ENCODE measurements around the gene TRIP10. TPM values are rescaled to one million over a fixed set of nuclear protein-coding genes. Genes with fewer than 3 reads are reported as not detected.
"Not testable (repeated sequence)": the region's sequence is repeated elsewhere in the genome, so short reads cannot be mapped to it uniquely, and the experiment has no call there.

Gene TRIP10
- total RNA-seq, 1 donor from 2014 or later, result 2.9 TPM

DNA sequence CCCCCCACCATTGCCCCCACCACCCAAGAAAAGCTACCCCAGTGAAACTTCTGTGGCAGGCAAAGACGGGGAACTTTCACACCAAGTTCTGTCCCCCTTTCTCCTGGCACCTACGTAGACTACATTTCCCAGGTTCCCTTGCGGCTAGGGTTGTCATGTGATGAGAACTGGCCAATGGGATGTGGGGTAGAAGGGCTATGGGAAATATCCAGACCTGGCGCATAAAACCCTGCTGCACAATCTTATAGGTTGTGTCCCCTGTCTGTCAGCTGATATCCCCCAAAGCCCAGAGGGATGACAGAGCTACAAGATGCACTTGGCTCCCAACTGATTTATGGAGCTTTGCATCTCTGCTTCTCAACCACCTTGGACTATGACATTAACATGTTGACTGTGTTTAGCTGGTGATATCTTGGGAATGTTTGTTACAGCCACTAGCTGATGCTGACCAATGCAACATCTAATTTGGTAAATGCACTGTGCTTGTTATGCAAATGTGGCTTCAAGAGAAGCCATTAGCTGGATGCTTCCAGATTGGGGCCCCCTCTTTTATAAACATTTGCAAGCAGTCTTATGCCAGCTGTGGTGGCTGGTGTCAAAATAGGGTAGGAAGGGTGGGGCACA, 21.7 kb downstream of the TRIP10 start:
- DNase-seq (ENCODE audit: low spot score in 2 of 2) (no peak), FAIRE-seq (no peak)

DNA sequence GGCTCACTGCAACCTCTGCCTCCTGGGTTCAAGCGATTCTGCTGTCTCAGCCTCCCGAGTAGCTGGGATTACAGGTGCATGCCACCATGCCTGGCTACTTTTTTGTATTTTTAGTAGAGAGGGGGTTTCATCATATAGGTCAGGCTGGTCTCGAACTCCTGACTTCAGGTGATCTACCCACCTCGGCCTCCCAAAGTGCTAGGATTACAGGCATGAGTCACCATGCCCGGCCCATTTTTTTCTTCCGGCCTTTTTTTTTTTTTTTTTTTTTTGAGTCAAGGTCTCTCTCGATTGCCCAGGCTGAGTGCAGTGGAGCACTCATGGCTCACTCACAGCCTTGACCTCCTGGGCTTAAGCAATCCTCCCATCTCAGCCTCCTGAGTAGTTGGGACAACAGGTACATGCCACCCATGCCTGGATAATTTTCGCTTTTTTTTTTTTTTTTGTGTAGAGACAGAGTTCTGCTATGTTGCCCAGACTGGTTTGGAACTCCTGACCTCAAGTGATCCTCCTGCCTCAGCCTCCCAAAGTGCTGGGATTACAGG, 22.8 kb downstream of the TRIP10 start:
- FAIRE-seq, result not testable (repeated sequence)

DNA sequence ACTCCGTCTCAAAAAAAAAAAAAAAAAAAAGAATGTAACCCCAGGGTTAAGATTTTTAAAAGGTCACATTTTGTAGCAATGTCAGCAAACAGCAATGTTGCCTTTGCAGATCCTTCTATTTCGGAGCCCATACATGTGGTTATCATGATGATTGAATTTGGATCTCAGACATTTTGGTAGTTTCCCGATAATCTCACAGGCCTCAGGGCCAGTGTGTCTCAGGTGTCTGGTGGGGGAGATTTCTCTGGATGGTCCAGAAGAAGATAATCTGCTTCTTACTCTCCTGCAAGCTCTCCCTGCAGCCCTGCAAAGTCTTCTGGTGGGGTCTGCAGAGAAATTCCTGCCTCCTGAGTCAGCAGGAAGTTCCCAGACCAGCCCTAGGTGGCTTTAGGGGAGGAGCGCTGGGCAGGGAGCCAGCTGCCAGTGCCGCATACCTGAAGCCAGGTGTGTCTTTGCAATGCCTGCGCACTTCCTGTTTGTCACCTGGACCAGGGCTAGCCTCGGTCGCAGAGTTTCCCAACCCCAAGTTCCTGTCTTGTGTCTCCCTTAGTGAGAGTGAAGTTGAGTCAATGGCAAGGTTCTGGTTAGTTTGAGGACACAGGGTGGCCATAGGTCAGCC, 26.4 kb downstream of the TRIP10 start:
- DNase-seq (ENCODE audit: low spot score in 2 of 2), result no peak
- FAIRE-seq, result no peak

More for the DNA sequence above, 22.8 kb downstream of the TRIP10 start:
- DNase-seq (ENCODE audit: low spot score in 2 of 2), result not testable (repeated sequence)

DNA sequence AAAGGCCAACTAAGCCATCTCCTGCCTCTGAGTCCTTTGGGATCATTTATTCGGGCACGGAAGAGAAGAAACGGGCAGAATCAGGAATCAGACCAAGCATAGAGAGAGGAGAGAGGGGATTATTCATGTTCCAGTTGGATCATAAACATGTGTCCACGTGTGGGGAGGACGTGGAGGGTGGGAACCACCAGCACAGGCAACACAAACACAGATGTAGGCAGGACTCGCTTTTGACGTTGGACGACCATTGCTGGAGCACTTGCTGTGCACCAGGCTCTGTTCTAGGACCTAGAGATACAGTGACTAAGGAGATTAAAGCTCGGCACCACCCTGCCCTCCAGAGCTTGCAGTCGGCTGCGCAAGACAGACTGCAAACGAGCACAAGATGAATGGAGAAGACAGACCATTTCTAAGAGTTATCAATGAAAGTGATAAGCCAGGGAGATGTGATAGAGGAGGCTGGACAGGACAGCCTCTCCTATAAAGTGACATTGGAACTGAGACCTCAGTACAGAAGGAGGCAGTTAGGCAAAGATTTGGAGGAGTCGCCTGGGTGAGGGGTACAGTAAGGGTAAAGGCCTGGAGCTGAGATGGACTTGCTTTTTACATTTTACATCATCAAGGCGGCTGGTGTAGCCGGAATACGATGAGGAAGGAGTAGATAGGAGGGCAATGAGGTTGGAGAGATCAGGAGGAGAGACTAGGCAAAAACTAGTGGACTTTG, 27.0 kb downstream of the TRIP10 start:
- no peak for FAIRE-seq
- no peak for DNase-seq (ENCODE audit: low spot score in 2 of 2)

DNA sequence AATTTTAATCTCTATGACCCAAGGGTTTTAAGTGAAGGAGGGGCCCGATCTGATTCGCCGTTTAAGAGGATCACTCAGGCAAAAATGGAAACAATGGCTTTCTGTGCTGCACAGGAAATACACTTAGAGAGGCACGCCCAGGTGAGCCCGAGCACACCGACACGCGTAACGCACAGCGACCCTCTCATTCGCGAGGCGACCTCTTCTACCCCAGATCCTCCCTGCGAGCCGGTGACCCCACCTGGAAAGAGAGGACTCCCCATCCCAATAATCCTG, 27.5 kb downstream of the TRIP10 start:
- DNase-seq (ENCODE audit: low spot score in 2 of 2), result no peak
- no peak for FAIRE-seq

DNA sequence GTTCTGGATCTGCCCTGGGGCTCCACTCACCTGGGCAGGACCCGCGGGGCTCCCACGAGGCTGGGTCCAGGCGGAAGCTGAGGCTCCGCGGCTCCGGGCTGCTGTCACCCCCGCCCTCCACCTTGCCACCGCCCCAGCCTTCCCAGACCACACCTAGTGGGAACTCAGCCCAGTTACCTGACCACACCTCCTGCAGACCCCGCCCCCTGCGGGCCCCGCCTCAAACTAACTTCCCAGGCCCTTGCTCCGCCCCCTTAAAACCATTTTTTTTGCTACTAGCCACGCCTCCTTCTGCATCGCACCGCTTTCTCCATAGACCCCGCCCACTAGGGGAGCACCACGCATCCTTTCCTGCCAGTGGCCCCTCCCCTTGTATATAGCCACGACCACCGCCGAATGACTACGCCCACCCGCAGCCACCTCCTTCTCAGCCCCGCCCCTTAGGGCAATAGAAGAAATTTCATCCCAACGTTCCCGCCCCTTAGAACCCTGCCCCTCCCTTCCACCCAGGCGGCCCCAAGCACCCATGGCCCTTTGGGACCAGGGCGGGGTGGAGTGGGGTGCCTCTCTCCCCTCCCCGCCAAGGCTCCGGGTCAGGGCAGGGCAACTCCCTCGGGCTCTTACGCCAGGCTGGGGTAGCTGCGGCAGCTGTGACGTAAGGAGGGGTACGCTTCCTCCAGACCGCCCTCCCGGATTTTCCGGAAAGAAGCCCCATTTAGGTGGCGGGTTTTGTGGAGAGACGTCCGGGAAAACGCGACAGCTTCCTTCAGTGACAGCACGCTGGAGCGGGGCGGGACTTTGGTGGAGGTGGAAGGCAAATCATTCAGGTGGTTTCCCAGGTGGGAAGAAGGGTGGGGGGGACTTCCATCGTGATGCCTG, 28.1 kb downstream of the TRIP10 start, which contains the start of gene SH2D3A:
TSS of gene SH2D3A (minus strand) at position 79 of the 879 bp plus-strand sequence. CDS start 3,687 bp downstream, outside the sequence.
- DNase-seq (ENCODE audit: low spot score in 2 of 2) (no peak), FAIRE-seq (no peak)

DNA sequence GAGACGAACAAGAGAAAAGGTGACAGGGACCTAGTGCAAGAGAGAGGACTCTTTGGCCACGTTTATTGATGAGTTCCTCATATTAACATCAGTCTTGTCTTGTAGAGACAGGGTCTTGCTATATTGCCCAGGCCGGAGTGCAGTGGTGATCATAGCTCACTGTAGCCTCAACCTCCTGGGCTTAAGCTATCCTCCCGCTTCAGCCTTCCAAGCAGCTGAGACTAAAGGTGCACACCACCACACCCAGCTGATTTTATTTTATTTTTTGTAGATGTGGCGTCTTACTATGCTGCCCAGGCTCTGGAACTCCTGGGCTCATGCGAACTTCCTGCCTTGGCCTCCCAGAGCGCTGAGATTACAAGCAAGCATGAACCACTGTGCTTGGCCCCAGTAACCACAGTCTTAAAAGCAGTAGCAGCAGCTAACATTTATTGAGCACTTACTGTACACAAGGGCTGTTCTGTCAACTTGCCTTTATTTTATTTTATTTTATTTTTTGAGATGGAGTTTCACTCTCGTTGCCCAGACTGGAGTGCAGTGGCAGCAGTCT, 28.8 kb downstream of the TRIP10 start:
- no peak for FAIRE-seq

DNA sequence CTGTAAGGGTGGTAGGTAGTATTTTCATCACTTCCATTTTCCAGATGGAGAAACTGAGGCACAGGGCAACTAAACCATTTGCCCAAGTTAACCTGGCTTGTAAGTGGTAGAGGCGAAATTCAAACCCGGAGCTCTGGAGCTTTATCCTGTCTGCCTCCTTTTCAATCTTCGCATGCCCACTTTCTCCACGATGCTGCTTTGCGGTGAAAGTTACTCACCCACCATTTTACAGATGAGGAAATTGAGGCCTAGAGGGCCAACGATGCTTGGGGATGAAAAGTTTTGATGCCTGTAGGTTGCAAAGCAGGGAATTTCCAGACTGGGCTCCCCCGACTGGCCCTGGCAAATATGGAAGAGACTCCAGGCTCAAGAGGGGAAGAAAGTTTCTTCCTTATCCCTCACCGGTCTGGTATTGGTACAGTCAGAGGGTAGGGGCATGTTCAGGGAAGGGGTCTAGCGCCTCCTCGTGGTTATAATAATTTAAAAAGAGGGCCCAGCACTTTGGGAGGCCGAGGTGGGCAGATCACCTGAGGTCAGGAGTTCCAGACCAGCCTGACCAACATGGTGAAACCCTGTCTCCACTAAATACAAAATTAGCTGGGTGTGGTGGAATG, 29.6 kb downstream of the TRIP10 start:
- DNase-seq (ENCODE audit: low spot score in 2 of 2) (no peak), FAIRE-seq (no peak)

More for the DNA sequence above, 28.8 kb downstream of the TRIP10 start:
- DNase-seq (ENCODE audit: low spot score in 2 of 2), result no peak

DNA sequence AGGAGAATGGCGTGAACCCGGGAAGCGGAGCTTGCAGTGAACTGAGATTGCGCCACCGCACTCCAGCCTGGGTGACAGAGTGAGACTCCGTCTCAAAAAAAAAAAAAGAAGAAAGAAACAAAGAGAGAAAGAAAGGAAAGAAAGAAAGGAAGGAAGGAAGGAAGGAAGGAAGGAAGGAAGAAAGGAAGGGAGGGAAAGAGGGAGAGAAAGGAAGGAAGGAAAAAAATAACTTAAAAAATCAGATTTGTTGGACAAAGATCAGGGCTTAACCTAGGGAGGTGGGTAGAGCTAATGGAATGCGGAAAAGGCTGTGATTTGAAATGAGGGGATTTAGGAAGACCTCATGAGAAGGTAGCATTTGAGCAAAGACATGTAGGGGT, 32.2 kb downstream of the TRIP10 start:
- not testable (repeated sequence) for FAIRE-seq; DNase-seq (ENCODE audit: low spot score in 2 of 2)

DNA sequence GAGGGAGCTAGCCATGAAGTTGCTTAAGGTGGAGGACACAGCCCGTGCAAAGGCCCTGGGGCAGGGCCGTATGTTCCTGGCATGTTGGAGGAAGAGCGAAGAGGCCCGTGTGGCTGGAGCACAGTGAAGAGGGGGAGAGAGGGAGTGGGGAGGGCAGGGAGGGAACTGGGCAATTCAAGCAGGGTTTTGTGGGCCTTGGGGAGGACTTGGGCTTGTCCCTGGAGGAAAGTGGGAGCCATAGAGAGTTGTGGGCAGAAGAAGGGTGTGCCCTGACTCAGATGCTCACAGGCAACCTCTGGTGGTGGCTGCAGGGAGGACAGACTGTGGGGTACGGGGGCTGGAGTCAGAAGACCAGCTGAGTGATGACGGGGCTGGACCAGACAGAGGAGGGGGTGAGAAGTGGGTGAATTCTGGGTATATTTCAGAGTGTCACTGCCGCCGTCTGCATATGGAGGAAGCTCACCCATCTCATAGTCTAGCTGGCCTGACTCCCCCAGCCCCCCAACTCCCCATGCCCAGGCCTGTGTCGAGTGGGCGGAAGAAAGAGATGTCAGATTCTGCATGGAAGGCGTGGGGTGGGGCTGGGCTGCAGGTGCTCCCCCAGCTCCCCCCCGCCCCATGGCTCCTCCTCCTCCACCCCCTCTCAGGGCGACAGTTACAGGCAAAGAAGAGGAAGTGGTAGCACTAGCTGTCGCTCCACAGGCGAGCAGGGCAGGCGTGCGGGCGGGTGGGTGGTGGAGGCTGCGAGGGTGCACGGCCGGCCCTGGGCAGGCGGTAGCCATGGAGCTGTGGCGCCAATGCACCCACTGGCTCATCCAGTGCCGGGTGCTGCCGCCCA, 32.8 kb downstream of the TRIP10 start, which contains the start of gene VAV1:
TSS of gene VAV1 (plus strand) at position 681 of the 838 bp plus-strand sequence. CDS start at position 781, 100 bp downstream.
- no peak for FAIRE-seq
- DNase-seq (ENCODE audit: low spot score in 2 of 2), result no peak

DNA sequence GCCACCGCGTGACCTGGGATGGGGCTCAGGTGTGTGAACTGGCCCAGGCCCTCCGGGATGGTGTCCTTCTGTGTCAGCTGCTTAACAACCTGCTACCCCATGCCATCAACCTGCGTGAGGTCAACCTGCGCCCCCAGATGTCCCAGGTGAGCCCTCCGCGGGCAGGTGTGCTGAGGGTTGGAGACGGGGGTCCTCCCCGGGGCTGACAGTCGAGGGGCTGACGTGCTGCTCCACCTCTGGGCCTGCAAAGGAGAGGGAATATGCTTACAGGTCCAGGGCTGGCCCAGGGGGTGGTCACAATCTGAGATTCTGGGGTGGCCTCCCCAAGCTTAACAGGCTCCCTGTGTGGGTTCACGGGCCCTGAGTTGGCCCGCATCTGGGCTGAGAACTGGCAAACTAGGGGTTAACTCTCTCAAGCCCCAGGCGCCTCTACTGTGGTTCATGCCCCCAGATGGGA, 33.4 kb downstream of the TRIP10 start:
- DNase-seq (ENCODE audit: low spot score in 2 of 2), result no peak

DNA sequence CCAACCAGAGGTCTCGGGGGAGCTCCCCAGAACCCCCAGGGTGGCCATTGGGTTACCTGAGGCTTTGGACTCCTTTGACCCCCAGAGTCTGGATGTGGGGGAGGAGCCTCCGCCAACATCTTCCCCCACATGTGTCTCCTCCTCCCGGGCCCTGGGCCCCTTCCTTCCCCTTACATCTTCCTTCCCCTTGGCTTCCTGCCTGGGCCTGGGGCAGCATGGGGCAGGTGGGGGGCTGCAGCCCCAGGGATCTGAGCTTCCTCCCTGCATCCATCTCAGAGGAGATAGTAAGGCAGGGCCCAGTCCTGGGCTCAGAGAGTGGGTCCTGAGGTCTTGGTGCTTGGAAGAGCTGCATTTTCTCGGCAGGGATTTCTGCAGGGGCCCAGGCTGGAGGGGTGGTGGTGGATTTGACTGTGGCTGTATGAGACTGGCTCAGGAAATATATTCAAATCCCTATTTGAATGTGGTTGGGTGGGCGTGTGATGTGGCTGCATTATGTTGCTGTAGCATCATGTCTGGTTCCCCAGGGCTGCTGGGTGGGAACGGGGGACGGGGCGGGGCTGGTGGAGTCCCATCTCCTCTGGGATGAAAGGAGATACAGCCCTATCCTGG, 33.9 kb downstream of the TRIP10 start:
- DNase-seq (ENCODE audit: low spot score in 2 of 2) (no peak), FAIRE-seq (no peak)

More for the DNA sequence above, 33.4 kb downstream of the TRIP10 start:
- FAIRE-seq, result no peak

DNA sequence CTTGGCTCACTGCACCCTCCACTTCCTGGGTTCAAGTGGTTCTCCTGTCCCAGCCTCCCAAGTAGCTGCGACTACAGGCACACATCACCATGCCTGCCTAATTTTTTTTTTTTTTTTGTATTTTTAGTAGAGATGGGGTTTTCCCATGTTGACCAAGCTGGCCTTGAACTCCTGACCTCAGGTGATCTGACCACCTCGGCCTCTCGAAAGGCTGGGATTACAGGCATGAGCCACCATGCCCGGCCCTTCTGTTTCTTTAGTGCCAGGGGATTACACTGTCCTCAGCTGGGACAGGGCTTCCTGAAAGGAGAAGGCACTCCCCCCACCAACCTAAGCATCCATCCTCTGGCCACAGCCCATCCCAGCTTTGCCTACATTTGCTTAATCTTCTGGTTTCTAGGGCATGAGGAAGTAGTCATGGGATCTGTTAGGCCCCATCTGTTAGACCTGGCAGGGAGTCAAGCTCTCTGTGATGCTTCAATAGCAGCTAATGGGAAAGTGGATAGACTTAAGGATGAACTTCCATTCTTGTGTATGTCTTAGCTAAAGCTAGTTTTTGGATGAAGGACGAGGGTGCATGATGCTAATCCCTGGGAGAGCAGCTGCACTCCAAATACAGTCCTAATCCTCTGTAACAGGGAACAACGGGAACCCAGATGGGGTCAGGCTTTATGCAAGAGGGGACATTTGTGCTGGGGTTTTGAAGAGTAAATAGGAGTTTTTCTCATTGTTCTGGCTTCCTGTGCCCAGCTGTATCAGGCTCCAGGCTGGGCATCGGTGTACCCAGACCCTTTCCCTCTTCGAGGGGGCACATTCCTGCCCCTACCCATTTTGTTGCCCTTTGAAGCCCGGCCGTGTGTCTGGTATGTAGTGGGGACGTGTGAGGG, 35.6 kb downstream of the TRIP10 start:
- no peak for FAIRE-seq
- DNase-seq (ENCODE audit: low spot score in 2 of 2), result no peak

DNA sequence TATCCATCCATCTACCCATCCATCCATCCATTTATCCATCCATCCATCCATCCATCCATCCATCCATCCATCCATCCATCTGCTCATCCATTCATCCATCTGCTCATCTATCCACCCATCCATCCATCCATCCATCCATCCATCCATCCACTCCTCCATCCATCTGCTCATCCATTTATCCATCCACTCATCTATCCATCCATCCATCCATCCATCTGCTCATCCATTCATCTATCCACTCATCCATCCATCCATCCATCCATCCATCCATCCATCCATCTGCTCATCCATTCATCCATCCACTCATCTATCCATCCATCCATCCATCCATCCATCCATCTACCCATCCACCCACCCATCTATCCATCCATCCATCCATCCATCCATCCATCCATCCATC, 36.6 kb downstream of the TRIP10 start:
- not testable (repeated sequence) for FAIRE-seq

DNA sequence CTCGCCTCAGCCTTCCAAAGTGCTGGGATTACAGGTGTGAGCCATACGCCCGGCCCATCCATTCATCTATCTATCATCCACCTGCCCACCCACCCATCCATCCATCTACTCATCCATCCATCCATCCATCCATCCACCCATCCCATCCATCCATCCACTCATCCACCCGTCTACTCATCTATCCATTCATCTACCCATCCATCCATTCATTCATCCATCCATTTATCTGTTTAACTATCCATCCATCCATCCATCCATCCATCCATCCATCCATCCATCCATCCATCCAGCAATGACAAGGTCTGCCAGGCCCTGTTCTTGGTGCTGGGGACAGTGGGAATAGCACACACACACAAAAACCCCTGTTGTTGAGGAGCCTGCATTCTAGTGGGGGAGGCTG, 37.5 kb downstream of the TRIP10 start:
- DNase-seq (ENCODE audit: low spot score in 2 of 2) (no peak), FAIRE-seq (no peak)

More for the DNA sequence above, 36.6 kb downstream of the TRIP10 start:
- not testable (repeated sequence) for DNase-seq (ENCODE audit: low spot score in 2 of 2)

DNA sequence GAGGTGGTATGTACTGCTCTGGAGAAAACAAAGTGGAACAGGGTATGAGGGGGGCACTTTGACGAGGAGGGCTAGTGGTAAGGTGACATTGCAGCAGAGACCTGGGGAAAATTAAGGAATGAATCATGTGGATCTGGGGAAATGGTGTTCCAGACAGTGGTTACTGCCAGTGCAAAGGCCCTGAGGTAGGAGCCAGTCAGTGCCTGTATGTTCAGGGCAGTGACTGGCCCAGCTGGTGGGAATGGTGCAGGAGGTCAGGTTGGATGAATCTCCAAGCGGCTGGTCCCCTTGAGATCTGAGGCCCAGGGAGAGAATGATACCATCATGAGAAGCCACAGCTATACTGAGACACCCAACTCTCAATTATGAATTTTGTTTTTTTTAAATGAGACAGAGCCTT, 38.0 kb downstream of the TRIP10 start:
- DNase-seq (ENCODE audit: low spot score in 2 of 2), result no peak
- FAIRE-seq, result no peak

DNA sequence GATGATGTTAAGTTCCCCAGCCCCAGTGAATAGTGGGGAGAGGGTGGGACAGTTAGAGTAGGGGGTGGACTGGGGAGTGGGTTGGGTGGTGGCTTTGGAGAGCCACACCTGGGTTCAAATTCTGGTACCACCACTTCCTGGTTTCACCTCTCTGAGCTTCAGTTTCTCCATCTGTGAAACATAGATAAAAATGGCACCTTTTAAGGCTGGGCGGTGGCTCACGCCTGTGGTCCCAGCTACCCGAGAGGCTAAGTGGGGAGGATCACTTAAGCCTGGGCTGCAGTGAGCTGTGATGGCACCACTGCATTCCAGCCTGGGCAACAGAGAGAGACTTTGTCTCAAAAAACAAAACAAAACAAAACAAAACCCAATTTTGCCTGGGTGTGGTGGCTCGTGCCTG, 38.9 kb downstream of the TRIP10 start:
- DNase-seq (ENCODE audit: low spot score in 2 of 2), result no peak
- FAIRE-seq, result no peak

Measured in frontal cortex (tissue), 4 donors.